Astrocyte of the spinal cord (primary cell): Measurements from ENCODE around the gene SLC44A1.

ENCODE experiments used
- DNase-seq: peaks from one replicate; pipeline ENCODE4 v3.0.0; 2011; ENCODE audit warnings: low read depth, low spot score
- H3K4me3 ChIP-seq: 2 replicates; pipeline ENCODE4 v1.5.1; 2011; ENCODE audit warnings: low read depth, mild to moderate bottlenecking, low read length, moderate library complexity
- CTCF ChIP-seq: IDR thresholded peaks from 2 replicates; pipeline ENCODE4 v1.5.1; 2012; ENCODE audit warnings: low read depth, mild to moderate bottlenecking, low read length, inconsistent platforms
- in situ Hi-C: cut with HindIII; loops from 2 replicates; pipeline ENCODE4 v1.10.0; 2017; ENCODE audit warnings: low sequenced_read_pairs

Gene SLC44A1

DNA sequence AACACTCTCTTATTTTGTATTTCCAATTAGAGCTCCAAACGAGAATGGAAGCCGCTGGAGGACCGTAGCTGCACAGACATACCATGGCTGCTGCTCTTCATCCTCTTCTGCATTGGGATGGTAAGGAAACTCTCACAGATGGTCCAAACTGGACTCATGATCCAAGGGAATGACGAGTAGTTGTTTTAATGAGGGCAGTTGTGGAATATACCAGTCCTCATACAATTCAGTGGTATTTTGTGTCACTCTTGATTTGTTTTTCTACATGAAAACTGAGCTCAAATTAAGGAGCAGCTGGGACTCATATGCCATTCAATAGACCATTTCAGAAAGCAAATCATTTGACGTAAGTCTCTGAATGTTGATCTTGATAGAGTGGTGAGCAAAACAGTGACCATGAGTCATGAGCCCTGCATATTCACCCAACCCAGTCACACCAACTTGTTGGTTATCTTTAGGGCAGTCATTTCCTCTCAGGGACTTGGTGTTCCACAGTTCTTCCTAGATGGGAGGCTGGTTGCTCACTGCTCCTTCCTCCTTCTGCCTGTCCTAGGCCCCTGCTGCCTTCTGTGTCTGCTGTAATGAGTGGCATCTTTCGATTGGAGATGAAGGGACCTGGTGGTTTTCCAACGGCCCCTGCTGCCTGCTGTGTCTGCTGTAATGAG is 54.9 kb downstream of the SLC44A1 start:
- TF ChIP-seq CTCF, result no peak
- no peak overlapping the region for H3K4me3 ChIP-seq
- peak; percentile 84 for DNase-seq
- in situ Hi-C loops, result no loop called here

GRCh38 chr9:105302728-105303127 is 58.3 kb downstream of the SLC44A1 start:
- no peak for TF ChIP-seq CTCF
- in situ Hi-C loops, result no loop called here
- no peak overlapping the region for H3K4me3 ChIP-seq
- DNase-seq, result no peak

DNA sequence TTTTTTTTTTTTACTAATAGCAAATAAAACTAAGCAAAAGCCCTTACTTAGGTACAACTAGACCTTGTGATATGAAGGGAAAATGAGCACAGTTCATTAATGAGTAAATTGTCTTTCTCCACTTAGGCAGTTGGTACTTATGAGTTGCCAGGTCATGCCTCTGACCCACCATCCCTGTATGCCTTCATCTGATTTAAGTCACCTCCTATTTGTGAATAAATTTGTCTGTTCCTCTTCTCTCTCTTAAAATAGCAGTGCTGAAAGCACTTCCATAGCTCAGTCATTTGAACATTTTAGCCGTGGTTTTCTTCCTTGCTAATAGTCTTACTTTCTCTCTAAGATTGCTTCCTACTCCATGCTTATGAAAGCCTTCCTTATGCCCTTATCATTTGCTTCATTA is 61.4 kb downstream of the SLC44A1 start:
- in situ Hi-C loops, result no loop called here
- DNase-seq, result no peak
- no peak for TF ChIP-seq CTCF
- no peak overlapping the region for H3K4me3 ChIP-seq

DNA sequence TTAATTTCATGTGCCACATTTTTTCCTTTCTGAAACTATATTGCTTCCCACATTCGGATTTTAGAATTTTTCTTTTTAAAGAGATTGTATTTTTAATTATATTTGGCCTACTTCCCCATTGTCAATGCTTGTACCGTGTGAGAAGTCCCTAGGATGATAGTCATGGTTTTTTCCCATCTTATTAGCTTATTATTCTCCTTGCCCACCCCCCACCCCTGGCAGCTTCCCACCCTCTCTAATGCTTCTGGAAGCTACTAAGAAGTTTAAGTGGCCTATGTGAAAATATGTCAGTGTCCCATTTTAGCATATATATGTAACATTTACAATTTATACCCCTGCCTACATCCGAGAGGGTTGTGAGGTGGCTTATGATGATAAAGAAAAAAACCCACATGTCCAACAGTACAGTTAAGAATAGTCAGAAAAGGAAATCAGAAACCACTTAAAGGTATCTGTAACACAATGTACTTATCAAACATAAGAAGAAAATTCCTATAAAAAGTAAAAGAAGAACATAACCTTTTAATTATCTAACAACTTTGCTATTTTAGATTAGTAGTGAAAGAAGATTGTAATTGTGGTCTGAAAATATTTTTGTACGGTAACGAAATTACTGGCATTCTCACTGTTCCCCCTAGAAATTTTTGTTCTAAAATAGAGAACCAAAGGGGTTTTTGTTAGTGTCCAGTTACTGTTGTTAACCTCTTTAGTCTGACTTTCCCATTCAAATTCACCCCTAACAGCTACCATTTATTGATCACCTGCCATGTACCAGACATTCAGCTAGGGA is 62.1 kb downstream of the SLC44A1 start:
- no peak for TF ChIP-seq CTCF

DNA sequence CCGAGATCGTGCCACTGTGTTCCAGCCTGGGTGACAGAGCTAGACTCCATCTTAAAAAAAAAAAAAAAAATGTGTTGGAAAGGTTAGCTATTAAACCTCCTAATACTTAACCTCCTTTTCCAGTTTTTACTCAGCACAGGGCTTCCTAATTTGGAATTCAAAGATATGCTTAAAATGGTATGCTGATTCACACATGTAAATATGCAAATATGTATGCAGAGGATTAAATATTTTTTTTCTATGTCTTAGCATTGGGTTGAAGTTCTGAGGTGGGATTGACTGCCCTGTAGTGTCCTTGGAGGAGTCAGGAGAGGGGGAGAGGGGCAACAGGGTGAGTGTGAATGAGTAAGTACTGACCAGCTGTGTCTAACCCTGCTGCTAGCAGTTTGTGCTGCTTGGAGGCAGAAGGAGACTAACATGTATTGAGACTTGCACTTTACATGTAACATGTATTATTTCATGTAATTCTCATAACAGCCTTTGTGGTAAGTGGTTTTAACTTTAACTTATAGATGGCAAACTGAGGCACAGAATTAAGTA is 63.2 kb downstream of the SLC44A1 start:
- in situ Hi-C loops, result no loop called here
- TF ChIP-seq CTCF, result no peak

More for the DNA sequence above, 62.1 kb downstream of the SLC44A1 start:
- DNase-seq, result no peak
- in situ Hi-C loops, result no loop called here
- no peak overlapping the region for H3K4me3 ChIP-seq

DNA sequence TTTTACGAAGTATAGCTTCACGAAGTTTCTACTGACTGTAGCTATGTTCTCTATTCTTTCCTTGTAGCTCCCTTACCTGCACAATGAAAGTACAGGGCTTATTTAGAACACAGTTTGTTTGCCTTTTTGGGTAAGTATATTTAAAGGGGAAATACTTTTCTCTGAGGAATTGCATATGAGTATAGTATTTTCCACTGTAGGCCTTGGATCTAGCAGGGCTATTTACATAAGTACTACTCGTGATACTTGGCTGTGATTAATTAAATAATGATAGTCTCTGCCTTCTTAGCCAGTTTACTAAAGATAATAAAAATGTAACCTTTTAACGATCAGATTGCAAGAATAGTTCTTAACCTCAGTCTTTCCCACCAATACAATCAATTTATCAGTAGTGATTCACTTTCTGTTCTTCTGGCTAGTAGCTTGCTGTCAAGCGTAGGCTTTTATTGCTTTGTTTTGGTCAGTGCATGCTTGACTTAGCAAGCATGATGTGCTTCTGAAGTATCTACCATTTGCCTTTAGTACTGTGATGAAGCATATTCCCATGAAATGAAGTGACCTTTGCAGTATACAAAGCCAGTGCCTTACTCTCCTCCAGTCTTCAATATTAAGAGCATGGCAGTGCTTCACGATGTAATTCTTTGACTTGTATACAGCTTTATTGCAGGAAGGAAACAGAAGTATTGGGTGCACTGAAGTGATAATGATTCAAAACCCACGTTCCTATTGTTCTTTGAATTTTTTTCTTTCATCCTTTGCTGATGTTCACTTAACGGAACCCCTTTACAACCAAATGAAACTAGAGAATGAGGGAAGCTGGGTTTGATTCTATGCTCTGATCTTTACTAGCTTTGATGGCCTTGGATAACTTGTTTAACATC is 64.2 kb downstream of the SLC44A1 start:
- in situ Hi-C loops, result no loop called here
- H3K4me3 ChIP-seq, result no peak overlapping the region
- TF ChIP-seq CTCF, result no peak
- DNase-seq, result no peak

More for the DNA sequence above, 63.2 kb downstream of the SLC44A1 start:
- DNase-seq, result no peak
- H3K4me3 ChIP-seq, result no peak overlapping the region
